Breast epithelium (tissue), 3 donors: ENCODE data around the gene MPPED1.

Experiments
- CTCF ChIP-seq, 3 donors: fragments of 450-650 bp; IDR thresholded peaks; one replicate each; pipeline ENCODE4 v1.5.1; 2016 to 2017; ENCODE audit warnings: antibody characterized with exemption in 3 of 3, mild to moderate bottlenecking in 3 of 3, moderate library complexity in 3 of 3
- POLR2A ChIP-seq: fragments of 450-650 bp; IDR thresholded peaks from one replicate; pipeline ENCODE4 v1.6.1; 2016; ENCODE audit warnings: antibody characterized with exemption, mild to moderate bottlenecking, moderate library complexity

GRCh38 chr22:43507235-43507634 is 95.4 kb downstream of the MPPED1 start:
- TF ChIP-seq CTCF (IDR thresholded peaks at IDR 0.05): no peak
- no peak for TF ChIP-seq POLR2A
